Liver (tissue), 9 donors: ENCODE data around the gene LRRC7. TPM values are rescaled to one million over a fixed set of nuclear protein-coding genes. Genes with fewer than 3 reads are reported as not detected.

Source experiments
- DNase-seq: peaks from one replicate; pipeline ENCODE4 v3.0.0-alpha.2; 2017; ENCODE audit warnings: low spot score
- H3K27ac ChIP-seq, 2 donors: one replicate each; pipeline ENCODE4 v1.7.0; 2013; ENCODE audit warnings: inconsistent platforms in 2 of 2, low read length in 2 of 2, control low read depth in 1 of 2, low read depth in 1 of 2, mild to moderate bottlenecking in 1 of 2
- H3K27me3 ChIP-seq, 4 donors: one replicate each; pipeline versions ENCODE4 v1.6.1 to v1.7.0; 2013; ENCODE audit warnings: low read length in 3 of 4, inconsistent platforms in 1 of 4, mild to moderate bottlenecking in 1 of 4, moderate library complexity in 1 of 4; ENCODE audit not compliant: control insufficient read depth in 4 of 4, insufficient read depth in 4 of 4
- H3K36me3 ChIP-seq, 4 donors: one replicate each; pipeline versions ENCODE4 v1.6.1 to v1.7.0; 2013; ENCODE audit warnings: low read length in 3 of 4, mild to moderate bottlenecking in 3 of 4, low read depth in 1 of 4, moderate library complexity in 1 of 4; ENCODE audit not compliant: control insufficient read depth in 4 of 4, insufficient read depth in 3 of 4
- H3K4me1 ChIP-seq, 4 donors: one replicate each; pipeline versions ENCODE4 v1.6.1 to v1.7.0; 2013; ENCODE audit warnings: low read length in 3 of 4, mild to moderate bottlenecking in 3 of 4, moderate library complexity in 1 of 4; ENCODE audit not compliant: control insufficient read depth in 4 of 4, insufficient read depth in 4 of 4
- H3K4me3 ChIP-seq, 3 donors: one replicate each; pipeline versions ENCODE4 v1.6.1 to v1.7.0; 2013; ENCODE audit warnings: low read length in 3 of 3, control low read depth in 1 of 3, low read depth in 1 of 3, mild to moderate bottlenecking in 1 of 3
- H3K9ac ChIP-seq, 2 donors: one replicate each; pipeline ENCODE4 v1.7.0; 2013; ENCODE audit warnings: low read length in 2 of 2, mild to moderate bottlenecking in 2 of 2, moderate library complexity in 2 of 2, control low read depth in 1 of 2, low read depth in 1 of 2
- H3K9me3 ChIP-seq, 4 donors: one replicate each; pipeline versions ENCODE4 v1.6.1 to v1.7.0; 2013; ENCODE audit warnings: low read length in 3 of 4; ENCODE audit not compliant: control insufficient read depth in 4 of 4
- ATF3 ChIP-seq: IDR thresholded peaks from 2 replicates; pipeline ENCODE4 v1.6.1; 2016; ENCODE audit warnings: antibody characterized with exemption
- CTCF ChIP-seq: fragments of 150-350 bp; IDR thresholded peaks from 2 replicates; pipeline ENCODE4 v1.5.1; 2017; ENCODE audit warnings: improper control_type of control experiment, low read depth, low read length; ENCODE audit not compliant: missing input control
- EGR1 ChIP-seq, 2 donors: IDR thresholded peaks; 2 replicates each; pipeline ENCODE4 v1.6.1; 2016 to 2018; ENCODE audit warnings: antibody characterized with exemption in 2 of 2, low read depth in 2 of 2
- FOXA1 ChIP-seq: IDR thresholded peaks from 2 replicates; pipeline ENCODE4 v1.6.1; 2016; ENCODE audit warnings: antibody characterized with exemption
- FOXA2 ChIP-seq: IDR thresholded peaks from 2 replicates; pipeline ENCODE4 v1.6.1; 2016; ENCODE audit warnings: antibody characterized with exemption
- GABPA ChIP-seq, 2 donors: IDR thresholded peaks in 1 of 2; conservative IDR thresholded peaks in 1 of 2; 2 replicates each; pipeline ENCODE4 v1.6.1; 2016; ENCODE audit warnings: antibody characterized with exemption in 2 of 2, mild to moderate bottlenecking in 1 of 2, moderate library complexity in 1 of 2
- HNF4A ChIP-seq, 2 donors: conservative IDR thresholded peaks; 2 replicates each; pipeline ENCODE4 v1.6.1; 2016; ENCODE audit warnings: antibody characterized with exemption in 2 of 2, mild to moderate bottlenecking in 2 of 2
- HNF4G ChIP-seq: IDR thresholded peaks from 2 replicates; pipeline ENCODE4 v1.6.1; 2016; ENCODE audit warnings: antibody characterized with exemption
- JUND ChIP-seq, 2 donors: IDR thresholded peaks; 2 replicates each; pipeline ENCODE4 v1.6.1; 2016; ENCODE audit warnings: antibody characterized with exemption in 2 of 2
- RAD21 ChIP-seq, 2 donors: IDR thresholded peaks; 2 replicates each; pipeline ENCODE4 v1.6.1; 2016; ENCODE audit warnings: antibody characterized with exemption in 2 of 2, mild to moderate bottlenecking in 2 of 2
- REST ChIP-seq: IDR thresholded peaks from 2 replicates; pipeline ENCODE4 v1.6.1; 2016; ENCODE audit warnings: antibody characterized with exemption, mild to moderate bottlenecking
- RXRA ChIP-seq, 2 donors: IDR thresholded peaks; 2 replicates each; pipeline ENCODE4 v1.6.1; 2017 to 2018; ENCODE audit warnings: antibody characterized with exemption in 2 of 2, mild to moderate bottlenecking in 1 of 2
- SP1 ChIP-seq: IDR thresholded peaks from 2 replicates; pipeline ENCODE4 v1.6.1; 2018; ENCODE audit warnings: antibody characterized with exemption, mild to moderate bottlenecking
- TAF1 ChIP-seq: conservative IDR thresholded peaks from 2 replicates; pipeline ENCODE4 v1.6.1; 2016; ENCODE audit warnings: antibody characterized with exemption, mild to moderate bottlenecking
- YY1 ChIP-seq: IDR thresholded peaks from 2 replicates; pipeline ENCODE4 v1.6.1; 2016; ENCODE audit warnings: antibody characterized with exemption, mild to moderate bottlenecking
- ZBTB33 ChIP-seq: IDR thresholded peaks from 2 replicates; pipeline ENCODE4 v1.6.1; 2016; ENCODE audit warnings: antibody characterized with exemption
- WGBS: extraction: QIAGEN DNeasy Blood & Tissue Kit; methylation state at CpG from one replicate; pipeline ENCODE4 v1.1.7; 2013; 5-methylcytosine and 5-hydroxymethylcytosine counted together
- polyA plus RNA-seq, 2 donors: library from polyadenylated mRNA; stranded (reverse) in 1 of 2; unstranded in 1 of 2; fragments of 200-250 nt in 1 of 2; fragments of >200 nt in 1 of 2; fragmentation: Nextera tagmentation in 1 of 2; extraction: Ambion mirVana in 1 of 2; gene quantifications; one replicate each; pipeline versions ENCODE4 v1.2.1 to v1.2.3, GENCODE V29; 2013 to 2015
- total RNA-seq, 2 donors: library from RNA; depleted of rRNA; stranded (reverse); fragments of >200 nt; gene quantifications; one replicate each; pipeline ENCODE4 v1.2.3, GENCODE V29; 2014
- donor health status: healthy.
- donor health status: healthy.
- donor health status: healthy.
- donor health status: healthy.
- donor health status: healthy.

Gene LRRC7
- total and polyA plus RNA-seq, 4 donors: 0.08 to 1.1 (median 0.67) TPM

- H3K9ac ChIP-seq: no peak overlapping the region
- no peak overlapping the region for H3K27ac ChIP-seq
- TF ChIP-seq ATF3: no peak
- DNase-seq: no peak
- H3K4me3 ChIP-seq: no peak overlapping the region
- H3K9me3 ChIP-seq: no peaks in the 10 kb centered on the region
- no peaks in the 10 kb centered on the region for H3K4me1 ChIP-seq
- no peaks in the 10 kb centered on the region for H3K36me3 ChIP-seq
- no peaks in the 10 kb centered on the region for H3K27me3 ChIP-seq
- WGBS: 65% methylated on average over 1 of the region's 1 CpG
Measured at GRCh38 chr1:69524015-69524414, 43.7 kb upstream of the LRRC7 start.

GRCh38 chr1:69527273-69527672 is 40.4 kb upstream of the LRRC7 start:
- Histone ChIP-seq H3K4me3 (no peak overlapping the region), H3K9me3 (no peaks in the 10 kb centered on the region), H3K27me3 (no peaks in the 10 kb centered on the region), H3K9ac (no peak overlapping the region), H3K4me1 (no peaks in the 10 kb centered on the region), H3K27ac (no peak overlapping the region), H3K36me3 (no peaks in the 10 kb centered on the region)
- DNase-seq: no peak
- WGBS: 52% methylated on average over 2 of the region's 2 CpGs
- TF ChIP-seq FOXA1: no peak
- TF ChIP-seq EGR1 (IDR thresholded peaks at IDR 0.05; ENCODE audit: low read depth in 2 of 2): no peak
- TF ChIP-seq SP1: no peak
- TF ChIP-seq FOXA2: no peak
- TF ChIP-seq ATF3: no peak
- no peak for TF ChIP-seq TAF1
- TF ChIP-seq RAD21 (IDR thresholded peaks at IDR 0.05): no peak
- TF ChIP-seq RXRA (IDR thresholded peaks at IDR 0.05): no peak
- TF ChIP-seq CTCF: no peak

GRCh38 chr1:69528376-69528775 is 39.3 kb upstream of the LRRC7 start:
- no peaks in the 10 kb centered on the region for H3K4me1 ChIP-seq
- no peaks in the 10 kb centered on the region for H3K9me3 ChIP-seq
- no peak overlapping the region for H3K9ac ChIP-seq
- 70% methylated on average over 2 of the region's 2 CpGs for WGBS
- no peak for DNase-seq
- H3K27ac ChIP-seq: no peak overlapping the region
- no peak overlapping the region for H3K4me3 ChIP-seq
- TF ChIP-seq ZBTB33: no peak
- no peak for TF ChIP-seq FOXA2
- no peak for TF ChIP-seq TAF1
- TF ChIP-seq HNF4G: no peak
- TF ChIP-seq REST: no peak
- no peak for TF ChIP-seq SP1
- no peak for TF ChIP-seq GABPA (IDR thresholded peaks at IDR 0.05 in 1 of 2, conservative IDR thresholded peaks at IDR 0.05 in 1 of 2)
- no peak for TF ChIP-seq HNF4A (conservative IDR thresholded peaks at IDR 0.05)
- TF ChIP-seq JUND (IDR thresholded peaks at IDR 0.05): no peak
- no peak for TF ChIP-seq YY1
- no peak for TF ChIP-seq RXRA (IDR thresholded peaks at IDR 0.05)
- TF ChIP-seq FOXA1: no peak
- no peak for TF ChIP-seq CTCF
- no peak for TF ChIP-seq EGR1 (IDR thresholded peaks at IDR 0.05; ENCODE audit: low read depth in 2 of 2)
- TF ChIP-seq ATF3: no peak
- no peaks in the 10 kb centered on the region for H3K36me3 ChIP-seq
- H3K27me3 ChIP-seq: no peaks in the 10 kb centered on the region
